ENCODE data around the gene TPPP2.

Gene TPPP2

DNA sequence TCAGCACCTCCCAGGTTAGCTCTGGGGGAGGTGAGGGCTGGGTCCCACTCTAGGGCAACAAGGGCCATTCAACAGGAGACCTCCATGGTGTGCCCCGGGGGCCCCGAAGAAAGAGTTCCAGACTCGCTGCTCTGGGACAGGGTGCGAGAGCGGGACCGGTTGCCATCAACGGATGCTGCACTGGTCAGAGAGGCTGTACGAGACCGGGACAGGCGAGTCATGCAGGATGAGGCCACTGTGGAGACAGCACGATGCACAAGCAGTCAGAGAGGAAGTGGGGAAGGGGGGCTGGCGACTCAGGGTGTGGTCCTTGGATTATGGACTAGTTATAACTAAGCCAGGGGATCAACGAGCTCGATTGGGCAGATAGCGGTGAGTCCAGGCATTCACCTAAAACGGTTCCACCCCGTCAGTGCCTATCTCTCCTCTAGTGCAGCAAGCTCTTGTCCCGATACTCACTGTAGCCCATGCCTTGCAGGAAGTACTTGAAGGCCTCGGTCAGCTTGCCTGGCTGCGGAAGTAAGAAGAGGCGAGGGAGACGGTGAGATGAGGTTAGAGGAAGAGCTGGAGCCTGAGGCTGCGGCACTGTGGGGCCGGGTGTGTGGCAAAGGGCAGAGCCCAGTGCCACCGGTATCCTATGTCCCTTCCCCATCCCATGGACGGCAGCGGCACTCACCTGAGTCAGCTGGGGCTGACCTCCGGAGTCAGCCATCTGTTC, 12.3 kb upstream of the TPPP2 start:
- no peak for DNase-seq

DNA sequence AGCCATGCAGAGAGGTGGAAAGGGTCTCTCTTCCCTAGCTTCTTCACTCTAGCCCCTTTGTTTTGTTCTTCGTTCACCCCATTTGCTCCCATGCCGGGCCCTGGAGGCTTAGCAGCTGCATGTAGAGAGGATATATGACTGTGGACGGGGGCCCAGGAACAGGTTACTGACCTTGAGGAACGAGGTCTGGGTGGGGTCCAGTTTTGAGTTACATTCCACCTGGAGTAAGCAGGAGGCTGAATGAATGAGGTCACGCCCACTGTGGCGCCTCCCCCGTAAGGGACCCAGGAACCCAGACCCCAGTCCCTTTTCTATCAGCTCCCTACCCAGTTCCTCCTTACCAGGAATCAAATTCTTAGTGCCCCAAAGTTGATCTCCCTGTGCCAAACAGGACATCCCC, 11.7 kb upstream of the TPPP2 start:
- DNase-seq = no peak

DNA sequence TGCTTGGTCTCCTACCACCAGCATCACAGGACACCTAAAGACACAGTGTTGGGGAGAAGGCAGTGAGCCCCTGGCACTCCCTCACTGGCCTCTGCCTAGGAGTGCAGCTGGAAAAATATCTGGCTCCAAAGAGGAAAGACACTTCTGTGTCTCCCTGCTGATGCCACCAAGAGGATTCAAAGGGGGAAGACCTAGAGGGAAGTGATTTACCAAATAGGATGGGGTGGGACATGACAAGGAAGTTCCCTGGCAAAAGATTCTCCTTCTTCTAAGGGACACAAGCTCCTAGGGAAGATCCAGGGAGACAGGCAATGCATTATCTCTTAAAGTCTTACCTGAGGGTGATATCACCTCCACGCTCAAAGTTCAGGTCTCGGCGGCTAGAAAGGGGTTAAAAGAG, 11.2 kb upstream of the TPPP2 start:
- DNase-seq = no peak

DNA sequence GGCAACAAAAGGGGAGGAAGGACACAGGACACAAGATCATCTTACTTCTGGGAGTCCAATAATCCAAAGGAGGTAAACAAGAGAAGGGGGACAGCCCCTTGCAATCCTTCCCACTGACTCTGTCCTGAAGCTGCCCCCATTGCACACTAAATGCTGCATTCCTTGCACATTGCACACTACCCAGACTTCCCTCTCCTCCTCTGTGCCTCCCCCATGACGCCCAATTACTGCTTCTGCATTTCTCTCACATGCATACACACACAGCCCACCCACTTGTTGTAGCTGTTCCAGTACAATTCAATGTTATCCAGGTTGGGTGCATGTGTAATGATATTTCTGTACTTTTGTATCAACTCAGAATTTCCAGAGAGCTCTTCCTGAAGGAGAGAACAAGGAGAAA, 10.7 kb upstream of the TPPP2 start:
- no peak for DNase-seq

DNA sequence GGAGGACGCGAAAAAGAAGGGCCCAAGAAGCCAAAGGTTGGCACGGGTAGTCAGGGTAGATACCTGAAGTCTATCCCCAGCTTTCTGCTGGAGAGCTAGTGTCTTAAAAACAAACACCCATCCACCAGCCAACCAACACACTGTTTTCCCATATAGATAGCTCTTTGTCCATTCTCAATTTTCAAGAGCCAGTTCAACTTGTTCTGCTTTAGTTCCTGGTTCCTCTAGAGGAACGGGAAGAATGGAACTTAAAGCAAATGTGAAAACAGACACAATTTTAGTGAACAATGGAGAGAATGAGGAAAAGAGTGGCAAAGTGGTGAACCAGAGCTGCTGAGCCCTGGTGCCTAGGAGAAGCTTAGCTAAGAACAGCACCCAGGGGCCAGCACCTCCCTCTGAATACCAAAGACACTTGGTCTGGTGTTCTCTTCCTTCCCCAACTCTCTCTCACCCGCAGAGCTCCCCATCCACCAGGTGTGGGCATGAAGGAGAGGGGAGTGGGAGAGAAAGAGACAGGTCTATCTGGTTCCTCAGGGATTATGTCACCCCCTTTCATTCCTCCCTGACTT, 9.0 kb upstream of the TPPP2 start:
- no peak for DNase-seq

DNA sequence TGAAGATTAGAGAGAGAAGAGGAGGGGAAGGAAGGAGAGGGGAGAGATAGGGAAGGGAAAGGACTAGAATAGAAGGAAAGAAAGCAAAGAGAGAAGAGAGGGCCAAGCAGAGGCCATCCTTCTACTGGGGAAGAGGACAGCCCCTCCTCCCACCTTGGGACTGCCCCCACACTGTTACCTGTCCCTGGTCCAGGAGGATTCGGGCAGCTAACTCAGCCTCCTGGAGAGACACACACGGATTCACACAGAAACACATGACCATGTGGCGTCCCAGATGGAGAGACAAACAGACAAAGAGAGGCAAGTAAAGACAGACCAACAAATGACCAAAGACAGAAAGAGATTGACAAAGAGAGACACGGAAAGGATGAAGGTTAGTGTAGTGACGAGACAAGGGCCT, 7.3 kb upstream of the TPPP2 start:
- DNase-seq = no peak

DNA sequence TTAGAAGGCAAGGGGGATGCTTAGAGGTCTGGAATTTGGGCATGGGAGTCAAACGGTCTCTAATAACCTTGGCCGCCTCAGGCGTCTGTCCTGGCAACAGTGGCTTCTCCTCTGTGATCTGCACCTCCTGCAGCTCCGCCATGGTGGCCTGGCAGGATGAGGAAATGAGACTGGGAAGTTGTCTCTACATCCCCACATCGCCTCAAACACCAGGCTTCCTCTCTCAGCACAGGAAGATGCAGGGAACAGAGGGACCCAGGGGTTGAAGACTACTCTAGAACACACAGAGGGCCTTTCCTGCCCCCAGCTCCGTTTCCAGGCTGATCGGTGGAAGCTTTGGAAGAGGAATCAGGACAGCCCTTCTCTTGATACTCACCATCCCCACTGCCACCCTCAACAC, 6.8 kb upstream of the TPPP2 start:
- DNase-seq = no peak

DNA sequence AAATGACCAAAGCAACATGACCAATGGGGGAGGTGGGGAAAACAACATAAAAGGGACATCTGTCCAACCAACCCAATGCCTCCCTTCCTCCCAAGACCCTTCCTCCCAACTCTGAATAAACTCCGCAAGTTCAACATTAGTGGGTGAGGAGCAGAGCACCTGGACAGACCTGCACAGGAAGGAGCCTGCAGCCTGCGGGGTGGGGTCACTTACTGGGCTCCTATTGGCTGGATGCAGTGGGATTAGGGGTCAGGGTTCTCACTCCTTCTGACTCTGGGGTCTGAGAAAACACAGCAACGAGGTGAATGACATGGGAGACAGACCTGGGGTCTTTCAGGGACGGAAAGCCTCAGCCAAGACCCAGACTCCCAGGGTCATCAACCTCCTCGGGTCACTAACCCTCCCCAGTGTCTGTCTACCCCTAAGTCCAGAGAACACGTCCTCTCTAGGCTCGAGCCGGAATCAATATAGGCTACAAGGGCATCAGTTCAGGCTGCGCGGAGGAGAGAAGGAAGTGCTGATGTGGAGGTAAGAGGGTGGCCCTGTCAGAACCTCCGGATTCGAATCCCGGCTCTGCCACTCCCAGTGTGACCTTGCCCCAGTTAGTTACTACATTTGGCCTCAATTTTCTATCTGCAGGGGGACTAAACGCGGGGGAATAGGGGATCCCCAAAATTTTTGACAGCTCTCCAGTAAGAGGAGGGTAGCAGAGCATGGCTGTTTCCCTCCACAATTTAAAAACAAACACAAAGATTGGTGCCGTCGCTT, 6.0 kb upstream of the TPPP2 start:
- DNase-seq = no peak

DNA sequence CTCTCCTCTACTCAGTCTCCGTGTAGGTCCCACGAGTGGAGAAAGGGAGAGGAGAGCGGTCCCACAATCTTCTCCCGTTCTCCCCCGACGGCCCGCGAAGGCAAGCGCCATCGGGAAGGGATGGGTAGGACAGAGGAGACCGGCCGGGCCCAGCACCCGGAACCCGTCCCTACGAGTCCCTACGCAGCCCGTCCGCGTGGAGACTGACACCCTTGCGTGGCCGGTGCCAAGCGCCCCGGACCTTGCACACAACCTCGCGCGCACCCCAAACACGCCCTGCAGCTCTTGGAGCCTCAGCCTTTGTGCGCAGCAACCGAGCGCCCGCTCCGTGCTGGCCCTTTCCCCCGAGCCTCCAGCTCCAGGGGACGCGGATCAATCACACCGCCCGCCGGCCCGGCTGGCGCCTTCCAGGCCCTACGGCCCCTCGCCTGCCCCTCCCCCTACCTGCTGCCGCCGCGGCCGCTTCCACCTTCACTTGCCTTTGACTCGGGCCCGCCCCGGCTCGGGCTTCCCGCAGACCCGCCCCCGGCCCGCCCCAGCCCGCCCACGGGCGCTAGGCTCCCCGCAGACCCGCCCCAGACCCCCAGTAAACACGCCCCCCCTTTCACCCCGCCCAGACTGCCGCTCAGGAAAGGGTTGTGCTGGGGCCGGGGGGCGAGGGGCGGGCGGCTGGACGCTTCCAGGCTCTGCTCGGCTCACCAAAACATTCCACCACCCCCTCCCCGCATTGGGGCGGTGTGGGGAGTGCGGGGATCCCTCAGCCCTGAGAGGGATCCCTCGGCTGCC, 5.2 kb upstream of the TPPP2 start, which contains the start of gene NDRG2:
NDRG2 (minus strand) TSS at position 477 of the 786 bp plus-strand sequence. CDS start 1,746 bp downstream, outside the sequence.
- DNase-seq = peak in 1 of 2 experiments; percentile 11

DNA sequence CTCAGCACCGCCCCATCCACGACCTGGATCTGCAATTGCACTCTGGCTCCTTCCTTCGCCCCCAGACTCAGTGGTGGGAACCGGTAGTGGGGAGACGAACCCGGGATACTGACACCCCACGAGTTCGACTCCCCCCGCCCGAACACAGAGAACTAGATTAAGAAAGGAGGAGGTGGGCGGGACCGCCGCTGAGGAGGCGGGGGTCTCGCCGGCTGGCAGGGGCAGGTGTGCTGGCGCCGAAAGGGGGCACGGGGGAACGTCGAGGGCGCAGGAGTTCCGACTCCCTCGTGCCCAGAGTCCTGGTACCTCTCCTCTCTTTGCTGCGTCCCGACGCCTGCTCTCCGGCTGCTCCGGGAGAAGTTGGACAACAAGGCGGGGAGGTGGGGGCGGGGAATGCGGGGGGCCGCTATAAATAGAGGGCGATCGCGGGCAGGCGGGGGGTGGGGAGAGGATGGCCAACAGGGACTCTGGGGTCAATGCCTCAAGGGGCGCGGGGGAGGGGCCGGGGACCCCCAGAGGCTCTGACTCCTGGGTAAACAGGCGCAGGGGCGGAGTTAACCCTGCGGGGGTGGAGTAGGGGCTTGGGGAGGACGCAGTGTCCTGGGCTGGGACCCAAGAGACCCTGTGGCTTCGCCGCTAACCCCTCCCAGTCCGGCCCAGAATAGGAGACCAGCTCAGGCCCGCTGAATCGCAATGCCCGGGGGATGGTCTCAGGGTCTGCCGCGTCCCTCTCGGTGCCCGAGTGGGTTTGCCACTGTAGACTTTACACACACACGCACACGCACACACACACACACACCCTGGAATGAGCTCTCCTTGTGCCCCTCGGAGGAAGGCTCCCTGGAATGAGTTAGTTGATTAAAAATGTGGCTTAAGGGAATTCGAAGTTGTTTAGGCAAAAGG, 4.4 kb upstream of the TPPP2 start:
- no peak for DNase-seq

DNA sequence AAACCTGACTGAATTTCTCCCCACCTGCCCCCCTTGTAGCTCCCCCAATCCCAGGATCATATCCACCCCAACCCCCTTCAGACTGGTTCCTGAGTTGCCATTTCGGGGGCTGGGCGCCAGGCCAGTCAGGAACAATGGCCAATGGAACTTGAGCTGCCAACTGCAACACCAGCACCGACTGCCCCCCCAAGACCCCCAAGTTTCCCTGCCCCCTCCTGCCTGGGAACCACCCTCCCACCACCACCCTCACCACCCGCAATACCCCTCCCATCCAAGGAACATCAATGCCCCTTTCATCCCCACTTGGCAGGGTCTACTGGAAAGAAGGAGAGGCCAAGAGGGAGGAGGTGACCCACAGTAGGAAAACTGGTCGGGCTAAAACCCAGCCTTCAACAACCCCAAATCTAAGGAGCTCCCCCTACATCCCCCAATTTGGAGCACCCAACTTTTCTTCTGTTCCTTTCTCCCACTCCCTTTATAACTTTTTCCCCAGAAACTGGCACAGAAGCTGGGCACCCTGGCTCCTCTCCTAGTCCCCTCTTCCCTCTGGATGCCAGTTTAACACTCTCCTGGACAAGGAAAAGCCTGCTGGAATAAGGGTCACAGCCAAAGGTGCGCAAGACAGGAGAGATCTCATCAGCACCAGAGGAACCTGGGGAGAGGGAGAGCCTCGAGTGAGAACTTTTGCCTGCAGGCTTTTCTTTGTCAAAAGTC, 3.6 kb upstream of the TPPP2 start:
- no peak for DNase-seq

DNA sequence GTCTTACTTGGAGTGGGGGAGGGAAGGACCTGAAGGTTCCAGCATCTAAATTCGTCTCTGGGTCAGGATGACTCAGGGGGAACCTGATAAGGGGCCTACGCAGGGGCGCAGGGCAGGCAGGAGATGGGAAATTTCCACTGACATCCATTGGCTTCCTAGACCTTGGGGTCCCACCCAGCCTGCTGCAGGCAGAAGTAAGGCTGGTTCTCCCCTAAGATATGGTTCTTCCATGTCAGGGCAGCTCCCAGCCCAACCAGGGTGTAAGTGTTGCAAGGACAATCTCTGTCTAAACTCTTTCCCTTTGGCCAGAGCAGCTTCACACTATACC, 3.1 kb upstream of the TPPP2 start:
- DNase-seq = no peak

DNA sequence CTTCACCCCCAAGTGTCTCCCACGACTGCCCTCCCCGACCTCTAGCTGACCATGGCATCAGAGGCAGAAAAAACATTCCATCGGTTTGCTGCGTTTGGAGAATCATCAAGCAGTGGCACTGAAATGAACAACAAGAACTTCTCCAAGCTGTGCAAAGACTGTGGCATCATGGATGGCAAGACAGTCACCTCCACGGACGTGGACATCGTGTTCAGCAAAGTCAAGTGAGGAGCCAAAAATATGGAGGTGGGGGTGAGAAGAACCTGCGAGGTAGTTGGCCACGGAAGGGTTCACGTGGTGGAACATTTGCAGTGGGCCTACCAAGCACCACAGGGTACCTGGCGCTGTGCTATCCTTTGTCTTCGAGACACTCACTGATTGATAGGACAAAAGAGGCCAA, 514 bp downstream of the TPPP2 start:
- DNase-seq = no peak

DNA sequence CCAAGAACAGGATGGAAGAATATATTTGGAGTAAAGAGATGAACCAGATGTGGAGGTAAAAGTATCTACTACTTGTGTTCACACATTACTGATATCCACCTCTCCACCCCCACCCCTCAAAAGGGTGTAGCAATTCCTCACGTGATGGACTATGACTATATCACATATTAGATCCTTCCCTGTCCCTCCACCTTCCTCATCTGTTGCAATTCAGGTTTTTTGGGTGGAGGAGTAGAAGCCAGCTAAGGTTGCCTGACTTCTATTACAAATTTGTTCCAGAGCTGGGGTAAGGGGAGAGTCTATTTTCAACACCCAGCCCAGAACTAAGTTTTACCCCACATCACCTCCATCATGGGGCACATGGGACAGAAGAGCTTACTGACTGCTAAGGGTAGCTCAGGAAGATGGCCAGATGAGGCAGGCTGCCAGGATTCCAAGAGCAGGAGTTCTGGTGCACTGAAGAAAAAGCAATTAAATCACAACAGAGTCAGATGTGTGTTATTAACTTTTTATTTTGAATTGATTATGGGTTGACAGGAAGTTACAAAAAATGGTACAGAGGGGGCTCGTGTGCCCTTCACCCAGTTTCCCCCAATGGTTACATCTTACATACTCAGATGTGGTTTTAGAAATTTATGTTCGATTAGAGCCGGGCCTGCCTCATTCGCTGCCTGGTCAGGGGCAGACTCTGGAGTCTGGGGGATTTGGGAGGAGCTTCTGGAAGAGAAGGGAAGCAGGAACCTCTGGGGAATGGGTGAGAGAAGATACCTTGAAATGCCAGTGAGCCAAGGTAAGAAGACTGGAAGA, 2.5 kb downstream of the TPPP2 start:
- no peak for DNase-seq

DNA sequence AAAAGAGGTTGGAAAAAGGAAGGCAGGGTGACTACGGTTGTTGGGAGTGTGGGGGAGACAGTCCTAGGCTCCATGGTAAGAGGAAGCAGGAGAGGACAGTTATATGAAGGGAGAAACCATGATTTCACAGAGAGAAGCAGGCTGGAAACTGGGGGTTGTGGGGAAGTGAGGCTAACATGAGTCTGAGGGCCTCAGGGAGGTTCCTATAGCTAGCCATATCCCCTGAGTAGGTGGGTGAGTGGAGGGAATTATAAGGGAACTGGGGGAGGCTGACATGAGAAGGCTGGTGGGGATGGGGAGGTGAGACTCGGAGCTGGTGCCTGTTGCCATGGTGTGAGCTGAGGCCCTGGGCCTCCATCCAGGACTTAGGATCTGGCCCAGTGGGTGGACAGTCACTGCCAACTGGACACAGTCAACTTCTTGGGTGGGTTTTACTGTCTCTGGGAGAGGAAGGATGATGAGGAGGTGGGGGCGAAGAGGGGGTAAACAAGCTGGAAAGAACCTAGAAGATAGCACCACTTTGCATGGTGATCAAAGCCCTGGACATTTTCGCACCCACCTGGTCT, 3.2 kb downstream of the TPPP2 start:
- no peak for DNase-seq

DNA sequence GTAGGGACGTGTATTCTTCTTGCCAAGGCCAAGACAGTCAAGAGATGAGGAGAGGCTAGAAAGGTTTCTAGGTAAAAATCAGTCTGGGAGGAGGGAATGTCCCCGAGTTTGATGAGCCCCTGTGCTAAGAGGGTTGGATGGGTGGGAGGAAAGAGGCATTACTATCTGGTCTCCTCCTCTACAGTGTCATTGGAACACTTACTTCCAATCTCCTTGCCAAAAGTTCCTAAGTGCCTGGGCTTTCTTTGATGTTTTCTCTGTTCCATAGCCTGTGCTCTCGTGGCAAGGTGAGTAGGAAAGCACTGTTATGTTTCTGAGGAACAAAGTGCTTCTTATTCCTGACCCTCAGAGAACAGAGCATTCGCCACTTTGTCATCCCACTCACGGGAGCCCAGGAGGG, 4.7 kb downstream of the TPPP2 start, which contains the start of gene RNASE13:
RNASE13 (minus strand) TSS at position 101 of the 400 bp plus-strand sequence. CDS start 519 bp downstream, outside the sequence.
- no peak for DNase-seq

DNA sequence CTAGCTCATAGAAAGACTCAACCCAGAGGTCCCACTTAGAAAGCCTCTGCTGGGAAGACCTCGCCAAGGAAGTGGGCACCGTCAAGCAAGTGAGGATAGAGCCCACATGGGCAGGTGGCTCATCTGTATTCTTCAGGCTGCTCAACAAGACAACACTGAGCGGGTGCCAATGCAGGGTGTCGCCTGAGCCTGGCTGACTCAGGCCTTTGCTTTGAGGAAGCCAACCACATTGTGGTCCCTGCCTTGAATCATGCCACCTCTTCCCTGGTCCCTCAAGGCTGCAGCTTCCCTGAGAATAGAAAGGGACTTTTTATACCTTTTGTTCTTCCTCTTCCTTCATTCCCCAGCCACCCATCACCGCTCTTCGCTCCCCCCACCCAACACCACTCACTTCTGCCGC, 6.7 kb downstream of the TPPP2 start:
- no peak for DNase-seq

DNA sequence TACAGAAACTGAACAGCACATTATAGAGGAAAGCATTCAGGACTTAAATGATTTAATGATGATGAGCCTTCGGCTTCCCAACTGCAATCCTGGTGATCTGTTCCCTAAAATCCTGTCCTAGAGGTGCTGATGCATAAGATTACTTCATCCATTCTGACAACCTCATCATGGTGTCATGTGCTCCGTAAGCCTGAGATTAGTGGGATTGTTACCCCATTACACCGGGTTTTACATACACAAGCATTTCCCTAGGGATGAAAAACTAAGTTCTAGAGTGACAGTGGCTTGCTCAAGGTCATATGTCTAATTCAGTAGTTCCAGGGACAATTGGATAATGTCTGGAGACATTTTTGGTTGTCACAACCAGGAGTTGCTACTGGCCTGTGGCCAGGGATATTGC, 7.1 kb downstream of the TPPP2 start:
- DNase-seq = no peak

DNA sequence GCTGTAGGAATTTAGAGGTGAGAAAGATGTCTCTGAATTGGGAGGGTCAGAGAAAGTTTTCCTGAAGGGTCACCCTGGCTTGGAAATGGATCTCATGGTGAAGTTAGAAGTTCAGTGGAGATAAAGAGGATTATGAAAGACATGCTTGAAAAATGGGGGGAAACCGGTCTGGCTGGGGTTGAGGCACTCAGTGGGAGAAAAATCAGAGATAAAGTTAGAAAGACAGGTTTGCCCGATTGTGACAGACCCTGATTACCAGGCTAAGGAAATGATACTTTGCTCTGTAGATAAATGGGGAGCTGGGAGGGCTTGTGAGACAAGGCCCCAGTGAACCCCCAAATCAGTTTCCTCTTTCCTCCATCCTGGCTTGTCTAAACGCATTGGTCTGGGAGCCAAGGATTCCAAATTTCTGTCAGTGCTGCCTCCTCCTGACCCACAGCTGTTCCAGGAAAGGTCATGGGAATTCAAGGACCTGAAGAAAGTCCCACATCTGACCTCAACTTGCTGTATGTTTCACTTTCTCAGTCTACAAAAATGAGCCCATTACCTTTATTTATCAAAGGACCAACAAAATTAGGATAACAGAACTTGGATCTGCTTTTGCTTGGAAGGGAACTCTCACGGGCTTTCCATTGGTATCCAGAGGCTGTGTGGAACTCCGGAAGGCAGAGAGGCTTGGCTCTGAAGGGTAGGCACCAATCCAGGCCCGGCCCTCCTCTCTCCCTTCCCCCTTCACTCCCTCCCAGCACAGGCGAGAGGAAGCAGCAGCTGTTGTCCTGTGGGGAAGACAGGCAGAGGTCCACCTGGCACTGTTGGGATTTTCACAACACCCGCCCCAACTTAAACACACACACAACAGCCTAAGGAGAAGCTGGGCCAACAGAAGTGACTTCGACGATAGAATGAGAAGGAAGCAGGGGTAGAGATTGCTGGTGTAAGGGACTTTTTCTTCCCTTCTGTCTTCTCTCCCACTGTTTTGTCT, 8.7 kb downstream of the TPPP2 start:
- DNase-seq = peak; percentile 92 to 93

Measured in SHP77 (cell line).